ENCODE data around the gene C11orf52.

DNA sequence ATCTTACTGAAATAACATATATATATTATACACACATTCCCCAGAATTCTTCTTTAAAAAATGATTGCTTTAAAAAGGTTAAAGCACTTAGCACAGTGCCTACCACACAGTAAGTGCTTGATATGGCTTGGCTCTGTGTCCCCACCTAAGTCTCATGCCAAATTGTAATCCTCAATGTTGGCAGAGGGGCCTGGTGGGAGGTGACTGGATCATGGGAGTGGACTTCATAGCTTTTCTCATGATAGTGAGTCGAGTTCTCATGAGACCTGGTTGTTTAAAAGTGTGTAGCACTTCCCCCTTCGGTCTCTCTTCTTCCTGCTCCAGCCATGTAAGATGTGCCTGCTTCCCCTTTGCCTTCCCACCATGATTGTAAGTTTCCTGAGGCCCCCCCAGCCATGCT, 13.3 kb upstream of the C11orf52 start:
- TF ChIP-seq ZNF24 (tag by site-specific recombination; IDR thresholded peaks at IDR 0.05) (no peak), ZNF121 (tag by site-specific recombination; IDR thresholded peaks at IDR 0.05) (no peak), ZNF843 (tag by site-specific recombination; IDR thresholded peaks at IDR 0.05) (no peak), MYNN (tag by site-specific recombination; IDR thresholded peaks at IDR 0.05; ENCODE audit: borderline replicate concordance) (no peak), HOXA7 (CRISPR knock-in tag; IDR thresholded peaks at IDR 0.05; ENCODE audit: borderline replicate concordance) (no peak)
- TF ChIP-seq, protein P1, sequence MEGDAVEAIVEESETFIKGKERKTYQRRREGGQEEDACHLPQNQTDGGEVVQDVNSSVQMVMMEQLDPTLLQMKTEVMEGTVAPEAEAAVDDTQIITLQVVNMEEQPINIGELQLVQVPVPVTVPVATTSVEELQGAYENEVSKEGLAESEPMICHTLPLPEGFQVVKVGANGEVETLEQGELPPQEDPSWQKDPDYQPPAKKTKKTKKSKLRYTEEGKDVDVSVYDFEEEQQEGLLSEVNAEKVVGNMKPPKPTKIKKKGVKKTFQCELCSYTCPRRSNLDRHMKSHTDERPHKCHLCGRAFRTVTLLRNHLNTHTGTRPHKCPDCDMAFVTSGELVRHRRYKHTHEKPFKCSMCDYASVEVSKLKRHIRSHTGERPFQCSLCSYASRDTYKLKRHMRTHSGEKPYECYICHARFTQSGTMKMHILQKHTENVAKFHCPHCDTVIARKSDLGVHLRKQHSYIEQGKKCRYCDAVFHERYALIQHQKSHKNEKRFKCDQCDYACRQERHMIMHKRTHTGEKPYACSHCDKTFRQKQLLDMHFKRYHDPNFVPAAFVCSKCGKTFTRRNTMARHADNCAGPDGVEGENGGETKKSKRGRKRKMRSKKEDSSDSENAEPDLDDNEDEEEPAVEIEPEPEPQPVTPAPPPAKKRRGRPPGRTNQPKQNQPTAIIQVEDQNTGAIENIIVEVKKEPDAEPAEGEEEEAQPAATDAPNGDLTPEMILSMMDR (tag by site-specific recombination; IDR thresholded peaks at IDR 0.05), result no peak
- TF ChIP-seq, protein P2, sequence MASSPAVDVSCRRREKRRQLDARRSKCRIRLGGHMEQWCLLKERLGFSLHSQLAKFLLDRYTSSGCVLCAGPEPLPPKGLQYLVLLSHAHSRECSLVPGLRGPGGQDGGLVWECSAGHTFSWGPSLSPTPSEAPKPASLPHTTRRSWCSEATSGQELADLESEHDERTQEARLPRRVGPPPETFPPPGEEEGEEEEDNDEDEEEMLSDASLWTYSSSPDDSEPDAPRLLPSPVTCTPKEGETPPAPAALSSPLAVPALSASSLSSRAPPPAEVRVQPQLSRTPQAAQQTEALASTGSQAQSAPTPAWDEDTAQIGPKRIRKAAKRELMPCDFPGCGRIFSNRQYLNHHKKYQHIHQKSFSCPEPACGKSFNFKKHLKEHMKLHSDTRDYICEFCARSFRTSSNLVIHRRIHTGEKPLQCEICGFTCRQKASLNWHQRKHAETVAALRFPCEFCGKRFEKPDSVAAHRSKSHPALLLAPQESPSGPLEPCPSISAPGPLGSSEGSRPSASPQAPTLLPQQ (tag by site-specific recombination; IDR thresholded peaks at IDR 0.05), result no peak

Measured in HEK293 (cell line).